K562 (cell line): ENCODE data around the gene HOXB3. TPM values are rescaled to one million over a fixed set of nuclear protein-coding genes. Genes with fewer than 3 reads are reported as not detected.
A peak's percentile ranks its signal among the peaks of the same experiment; 100 is the strongest.

Experiments used
- ATAC-seq: fragments of 200-7000 bp; cut with Tn5 transposase; 3 replicates; pipeline ENCODE4 v1.9.1; 2020; ENCODE audit warnings: moderate library complexity
- BruUV-seq: library from RNA; stranded (reverse); fragments of 400-500 nt; replicated peaks from 2 replicates; lab custom pipeline; 2021; lab: Mats Ljungman, UMichigan
- CTCF ChIA-PET: fragments of 300-600 bp; formaldehyde crosslinking; extraction: SDS; loops from one replicate; lab custom pipeline; 2021; ENCODE audit warnings: low intra/inter-chr PET ratio; lab: Yijun Ruan, JAX
- POLR2A ChIA-PET: fragments of 300-600, 350-650 bp; sonication (Branson Sonifier 250); formaldehyde crosslinking; extraction: SDS; loops from one replicate; lab custom pipeline; 2021; ENCODE audit warnings: antibody characterized with exemption, inconsistent platforms; lab: Yijun Ruan, JAX
- DNase-seq, 4 experiments: peaks; one replicate each; pipeline versions ENCODE4 v3.0.0 to v3.0.0-alpha.2; 2011 to 2018; ENCODE audit warnings: low spot score in 3 of 4, mixed read lengths in 3 of 4; ENCODE audit errors: extremely low read depth in 1 of 4
- FAIRE-seq: peaks from 2 replicates; lab custom pipeline; 2011; peaks lifted over from hg19 to GRCh38; lab: Jason Lieb, UNC
- H2AFZ ChIP-seq: 2 replicates; pipeline ENCODE4 v1.6.0; 2011; ENCODE audit warnings: low read depth, low read length, control low read depth, inconsistent platforms
- H3K27ac ChIP-seq: fragments of 200-600 bp; 3 replicates; pipeline ENCODE4 v1.8.0; 2011; ENCODE audit warnings: low read depth, mild to moderate bottlenecking, control low read depth, inconsistent platforms, low read length, moderate library complexity, mixed read lengths; ENCODE audit errors: extremely low read depth
- H3K27me3 ChIP-seq, 2 experiments: fragments of 300-600 bp in 1 of 2; 2 replicates in 1 of 2; 3 replicates in 1 of 2; pipeline versions ENCODE4 v1.6.0 to v1.8.0; 2011; ENCODE audit warnings: inconsistent platforms in 2 of 2, low read length in 2 of 2, mild to moderate bottlenecking in 1 of 2, mixed read lengths in 1 of 2, moderate library complexity in 1 of 2; ENCODE audit not compliant: control insufficient read depth in 2 of 2, insufficient read depth in 2 of 2
- H3K36me3 ChIP-seq: fragments of 300-600 bp; 3 replicates; pipeline ENCODE4 v1.8.0; 2011; ENCODE audit warnings: mild to moderate bottlenecking, low read length, inconsistent platforms; ENCODE audit not compliant: control insufficient read depth, insufficient read depth
- H3K4me1 ChIP-seq, 2 experiments: fragments of 200-600 bp in 1 of 2; replicated peaks in 1 of 2; 2 replicates in 1 of 2; 3 replicates in 1 of 2; pipeline versions ENCODE4 v1.5.1 to v1.8.0; 2011; ENCODE audit warnings: inconsistent platforms in 2 of 2, low read length in 2 of 2, mild to moderate bottlenecking in 1 of 2, mixed read lengths in 1 of 2, moderate library complexity in 1 of 2; ENCODE audit not compliant: control insufficient read depth in 2 of 2, insufficient read depth in 2 of 2
- H3K4me2 ChIP-seq: 2 replicates; pipeline ENCODE4 v1.6.1; 2011; ENCODE audit warnings: low read length, control low read depth, inconsistent platforms, mixed read lengths; ENCODE audit not compliant: insufficient read depth
- H3K4me3 ChIP-seq: fragments of 200-600 bp; sonication (generic), shearing (Covaris generic); 2 replicates; pipeline ENCODE4 v1.5.1; 2016; ENCODE audit warnings: control low read depth, inconsistent platforms
- H3K79me2 ChIP-seq: fragments of 200-600 bp; 3 replicates; pipeline ENCODE4 v1.8.0; 2011; ENCODE audit warnings: low read length, inconsistent platforms; ENCODE audit not compliant: control insufficient read depth, insufficient read depth
- H3K9ac ChIP-seq, 2 experiments: 2 replicates each; pipeline versions ENCODE4 v1.6.0 to v1.6.1; 2011; ENCODE audit warnings: low read depth in 2 of 2, low read length in 2 of 2, control low read depth in 1 of 2, inconsistent platforms in 1 of 2, mild to moderate bottlenecking in 1 of 2, mixed read lengths in 1 of 2; ENCODE audit not compliant: insufficient read depth in 1 of 2
- H3K9me1 ChIP-seq: one replicate; pipeline ENCODE4 v1.6.0; 2011; ENCODE audit warnings: inconsistent platforms, mild to moderate bottlenecking, low read length, moderate library complexity; ENCODE audit not compliant: control insufficient read depth, insufficient read depth
- H3K9me3 ChIP-seq: replicated peaks from 2 replicates; pipeline ENCODE4 v1.5.1; 2011; ENCODE audit warnings: low read depth, low read length, inconsistent platforms; ENCODE audit not compliant: control insufficient read depth, insufficient read depth
- H4K20me1 ChIP-seq: replicated peaks from 2 replicates; pipeline ENCODE4 v1.6.1; 2011; ENCODE audit warnings: low read length, inconsistent platforms, mixed read lengths; ENCODE audit not compliant: control insufficient read depth, insufficient read depth
- ARID1B ChIP-seq: fragments of 450-650 bp; IDR thresholded peaks from 2 replicates; pipeline ENCODE4 v1.6.1; 2016; ENCODE audit warnings: antibody characterized with exemption, mild to moderate bottlenecking, inconsistent platforms
- ATF3 ChIP-seq, 2 experiments: fragments of 450-650 bp in 1 of 2; sonication (generic) in 1 of 2; formaldehyde crosslinking in 1 of 2; IDR thresholded peaks in 1 of 2; conservative IDR thresholded peaks in 1 of 2; 2 replicates each; pipeline versions ENCODE4 v1.6.1 to v1.8.1; 2016 to 2023; ENCODE audit warnings: mild to moderate bottlenecking in 2 of 2, moderate library complexity in 2 of 2, inconsistent platforms in 1 of 2, missing genetic modification reagents in 1 of 2
- C11orf30 ChIP-seq: fragments of 450-650 bp; IDR thresholded peaks from 2 replicates; pipeline ENCODE4 v1.6.1; 2016; ENCODE audit warnings: low read depth, mild to moderate bottlenecking
- DMBX1 ChIP-seq: fragments of 250-450 bp; sonication (Bioruptor Pico); IDR thresholded peaks from 2 replicates; pipeline ENCODE4 v1.8.0; 2022; ENCODE audit warnings: inconsistent platforms, mild to moderate bottlenecking, moderate library complexity, borderline replicate concordance
- DPF2 ChIP-seq: fragments of 450-650 bp; IDR thresholded peaks from 2 replicates; pipeline ENCODE4 v1.6.1; 2016
- ID3 ChIP-seq, 2 experiments: fragments of 250-450 bp in 1 of 2; fragments of 450-650 bp in 1 of 2; sonication (Bioruptor Pico) in 1 of 2; IDR thresholded peaks; 2 replicates each; pipeline versions ENCODE4 v1.6.1 to v1.8.0; 2016 to 2021; ENCODE audit warnings: mild to moderate bottlenecking in 2 of 2, moderate library complexity in 2 of 2, missing compliant biosample characterization in 1 of 2, missing genetic modification characterization in 1 of 2
- JUND ChIP-seq, 2 experiments: IDR thresholded peaks; 2 replicates in 1 of 2; 3 replicates in 1 of 2; pipeline ENCODE4 v1.6.1; 2011; ENCODE audit warnings: borderline replicate concordance in 2 of 2, low read depth in 2 of 2, low read length in 2 of 2, improper control_type of control experiment in 1 of 2, missing biosample characterization in 1 of 2, missing genetic modification characterization in 1 of 2, missing genetic modification reagents in 1 of 2
- MAFF ChIP-seq: IDR thresholded peaks from 2 replicates; pipeline ENCODE4 v1.6.1; 2012; ENCODE audit warnings: low read length, improper control_type of control experiment
- MAFG ChIP-seq: fragments of 450-650 bp; conservative IDR thresholded peaks from 2 replicates; pipeline ENCODE4 v1.6.1; 2016; ENCODE audit warnings: missing genetic modification characterization, missing compliant biosample characterization
- MAFK ChIP-seq: IDR thresholded peaks from 2 replicates; pipeline ENCODE4 v1.6.1; 2011; ENCODE audit warnings: low read length, improper control_type of control experiment
- TAF15 ChIP-seq: fragments of 200-400 bp; formaldehyde crosslinking; IDR thresholded peaks from 2 replicates; pipeline ENCODE4 v1.6.1; 2017; ENCODE audit warnings: mild to moderate bottlenecking, low read depth, low read length, moderate library complexity
- TARDBP ChIP-seq: fragments of 450-650 bp; IDR thresholded peaks from 2 replicates; pipeline ENCODE4 v1.6.1; 2016
- VEZF1 ChIP-seq: fragments of 200-800 bp; sonication (Bioruptor generic); IDR thresholded peaks from 2 replicates; pipeline ENCODE4 v1.6.1; 2017; ENCODE audit warnings: missing genetic modification characterization, missing compliant biosample characterization
- ZC3H11A ChIP-seq: IDR thresholded peaks from 2 replicates; pipeline ENCODE4 v1.6.1; 2012; ENCODE audit warnings: low read depth, low read length, improper control_type of control experiment
- ZNF124 ChIP-seq: sonication (generic); formaldehyde crosslinking; IDR thresholded peaks from 2 replicates; pipeline ENCODE4 v1.8.1; 2022; ENCODE audit warnings: missing genetic modification reagents
- ZNF239 ChIP-seq: fragments of 250-450 bp; sonication (Bioruptor Pico); IDR thresholded peaks from 2 replicates; pipeline ENCODE4 v1.4.0; 2020; ENCODE audit warnings: mild to moderate bottlenecking
- ZNF316 ChIP-seq: fragments of 450-650 bp; IDR thresholded peaks from 2 replicates; pipeline ENCODE4 v1.6.1; 2016
- in situ Hi-C: fragments of 300-500 bp; cut with MboI; formaldehyde crosslinking; loops from 4 replicates; pipeline ENCODE4 v1.15.0; 2018; ENCODE audit warnings: inconsistent platforms, mixed read lengths
- intact Hi-C: fragments of 100-400 bp; cut with micrococcal nuclease; formaldehyde crosslinking; loops from 2 replicates; pipeline ENCODE4 v1.14.2; 2022
- polyA plus RNA-seq, 8 experiments: library from polyadenylated mRNA; depleted of rRNA in 4 of 8; stranded (reverse) in 5 of 8; unstranded in 3 of 8; fragments of >200 nt; fragmentation: Nextera tagmentation in 2 of 8; fragmentation: Illumina TruSeq in 1 of 8; extraction: Ambion mirVana in 2 of 8; extraction: Trizol in 1 of 8; gene quantifications; 2 replicates each; pipeline versions ENCODE4 v1.2.1 to v1.2.3, GENCODE V29; 2011 to 2014; ENCODE audit warnings: inconsistent platforms in 1 of 8, missing spikeins in 1 of 8
- total RNA-seq, 7 experiments: library from RNA; depleted of rRNA in 6 of 7; stranded (reverse); fragments of >200 nt in 6 of 7; fragmentation: Illumina TruSeq in 2 of 7; extraction: Trizol in 2 of 7; gene quantifications; 2 replicates each; pipeline versions ENCODE4 v1.2.1 to v1.2.3, GENCODE V29; 2011 to 2021; ENCODE audit warnings: low replicate concordance in 1 of 7

The HOXB3 gene
- total and polyA plus RNA-seq, 9 of the 15 experiments (the other 6 are each of a cell fraction or from before 2014, with no cell fraction given): 2.4 to 41.3 (median 20.2) TPM

GRCh38 chr17:48609033-48609432 is 19.0 kb upstream of the HOXB3 start:
- TF ChIP-seq JUND (IDR thresholded peaks at IDR 0.05; ENCODE audit: borderline replicate concordance, low read depth, low read length): 0 out of 2 replicates have a peak, but pooled peaks have one; percentile 31
- TF ChIP-seq JUND (tag; IDR thresholded peaks at IDR 0.05; ENCODE audit: borderline replicate concordance, low read depth, low read length): 0 out of 3 replicates have a peak, but pooled peaks have one; percentile 20
- TF ChIP-seq ZNF239 (CRISPR knock-in tag): no peak
- no peak for TF ChIP-seq ARID1B
- peak; percentile 94 for TF ChIP-seq ZNF316
- 0 out of 2 replicates have a peak, but pooled peaks have one; percentile 9 for TF ChIP-seq DPF2
- TF ChIP-seq ID3 (CRISPR knock-in tag; IDR thresholded peaks at IDR 0.05): no peak
- TF ChIP-seq ID3 (tag; IDR thresholded peaks at IDR 0.05): no peak
- TF ChIP-seq TAF15: no peak
- no peak for TF ChIP-seq DMBX1 (CRISPR knock-in tag)
- TF ChIP-seq MAFF: peak; percentile 25; the same call in 1 of the 2 replicates
- TF ChIP-seq TARDBP: no peak
- peak; percentile 75 for TF ChIP-seq MAFG (tag)
- TF ChIP-seq ZNF124 (CRISPR knock-in tag): no peak
- peak; percentile 91 for TF ChIP-seq C11orf30
- TF ChIP-seq MAFK: peak; percentile 50
- no peak for TF ChIP-seq ZC3H11A
- 0 out of 2 replicates have a peak, but pooled peaks have one; percentile 27 for TF ChIP-seq VEZF1
- 0 out of 2 replicates have a peak, but pooled peaks have one; percentile 15 for TF ChIP-seq ATF3 (IDR thresholded peaks at IDR 0.05)
- TF ChIP-seq ATF3 (CRISPR knock-in tag; conservative IDR thresholded peaks at IDR 0.05): no peak
- TF ChIP-seq, all 486 proteins: peak for 9
- peak in 1 of 4 experiments; percentile 66 for DNase-seq
- peak overlapping the region; percentile 86 for H3K27ac ChIP-seq
- ChIA-PET POLR2A (interaction anchor here (0.6 to 1.6 kb wide), 6 partner anchors 10 to 1667 kb away, joined by 3 to 5 read pairs (median 3); no protein-coding TSS in a partner anchor), CTCF (no interaction called here)
- no TSS peak for BruUV-seq
- peaks cover 26% of the 10 kb centered on the region for H3K79me2 ChIP-seq
- H3K9me3 ChIP-seq: no peaks in the 10 kb centered on the region
- H3K4me3 ChIP-seq: no peak overlapping the region
- H3K27me3 ChIP-seq: no peaks in the 10 kb centered on the region
- in situ Hi-C loops (no loop called here), intact Hi-C loops (no loop called here)
- peak overlapping the region; percentile 80 to 94; a peak in 3 of 4 replicates for H3K9ac ChIP-seq
- H3K4me1 ChIP-seq: peaks cover 26 to 55% of the 10 kb centered on the region in 2 experiments
- peak overlapping the region; percentile 71 for H3K4me2 ChIP-seq
- H2AFZ ChIP-seq: 0 out of 2 replicates have a peak overlapping the region, but pooled peaks have one; percentile 4
- FAIRE-seq: peak; percentile 82
- peaks cover 12% of the 10 kb centered on the region; the same call in 1 of the 3 replicates for H3K36me3 ChIP-seq
- H4K20me1 ChIP-seq: no peaks in the 10 kb centered on the region
- ATAC-seq: peak; percentile 31
- no peaks in the 10 kb centered on the region for H3K9me1 ChIP-seq
